Liver (tissue), 3 donors: Measurements from ENCODE around the gene LEMD2.

Experiments
- CTCF ChIP-seq: fragments of 150-350 bp; IDR thresholded peaks from 2 replicates; pipeline ENCODE4 v1.5.1; 2017; ENCODE audit warnings: improper control_type of control experiment, low read depth, low read length; ENCODE audit not compliant: missing input control
- FOXA1 ChIP-seq: IDR thresholded peaks from 2 replicates; pipeline ENCODE4 v1.6.1; 2016; ENCODE audit warnings: antibody characterized with exemption
- FOXA2 ChIP-seq: IDR thresholded peaks from 2 replicates; pipeline ENCODE4 v1.6.1; 2016; ENCODE audit warnings: antibody characterized with exemption
- GABPA ChIP-seq, 2 donors: IDR thresholded peaks in 1 of 2; conservative IDR thresholded peaks in 1 of 2; 2 replicates each; pipeline ENCODE4 v1.6.1; 2016; ENCODE audit warnings: antibody characterized with exemption in 2 of 2, mild to moderate bottlenecking in 1 of 2, moderate library complexity in 1 of 2
- HNF4A ChIP-seq, 2 donors: conservative IDR thresholded peaks; 2 replicates each; pipeline ENCODE4 v1.6.1; 2016; ENCODE audit warnings: antibody characterized with exemption in 2 of 2, mild to moderate bottlenecking in 2 of 2
- RAD21 ChIP-seq, 2 donors: IDR thresholded peaks; 2 replicates each; pipeline ENCODE4 v1.6.1; 2016; ENCODE audit warnings: antibody characterized with exemption in 2 of 2, mild to moderate bottlenecking in 2 of 2
- RXRA ChIP-seq, 2 donors: IDR thresholded peaks; 2 replicates each; pipeline ENCODE4 v1.6.1; 2017 to 2018; ENCODE audit warnings: antibody characterized with exemption in 2 of 2, mild to moderate bottlenecking in 1 of 2
- SP1 ChIP-seq: IDR thresholded peaks from 2 replicates; pipeline ENCODE4 v1.6.1; 2018; ENCODE audit warnings: antibody characterized with exemption, mild to moderate bottlenecking
- TAF1 ChIP-seq: conservative IDR thresholded peaks from 2 replicates; pipeline ENCODE4 v1.6.1; 2016; ENCODE audit warnings: antibody characterized with exemption, mild to moderate bottlenecking
- donor health status: healthy.
- donor health status: healthy.

GRCh38 chr6:33783781-33784520 lies 5.0 kb downstream of the LEMD2 start:
- TF ChIP-seq CTCF (no peak), SP1 (no peak), TAF1 (no peak), GABPA (IDR thresholded peaks at IDR 0.05 in 1 of 2, conservative IDR thresholded peaks at IDR 0.05 in 1 of 2) (no peak), HNF4A (conservative IDR thresholded peaks at IDR 0.05) (no peak), FOXA2 (no peak), FOXA1 (no peak), RAD21 (IDR thresholded peaks at IDR 0.05) (no peak), RXRA (IDR thresholded peaks at IDR 0.05) (no peak)
